ENCODE measurements around the gene IRAK1.
"Not testable (repeated sequence)": the region's sequence is repeated elsewhere in the genome, so short reads cannot be mapped to it uniquely, and the experiment has no call there.

IRAK1 gene

GRCh38 chrX:153995504-153995903, 24.2 kb downstream of the IRAK1 start:
- DNase-seq (ENCODE audit: low read depth, low spot score) = no peak

- DNase-seq (ENCODE audit: low read depth, low spot score) = not testable (repeated sequence)
These were observed 25.3 kb downstream of the IRAK1 start for GRCh38 chrX:153994398-153994797.

- DNase-seq (ENCODE audit: low read depth, low spot score) = no peak
These were observed 25.7 kb downstream of the IRAK1 start for GRCh38 chrX:153993978-153994377.

GRCh38 chrX:153993079-153993478, 26.6 kb downstream of the IRAK1 start:
- no peak for DNase-seq (ENCODE audit: low read depth, low spot score)

GRCh38 chrX:153992180-153992579, 27.5 kb downstream of the IRAK1 start:
- DNase-seq (ENCODE audit: low read depth, low spot score) = no peak

GRCh38 chrX:153991013-153991580, 28.6 kb downstream of the IRAK1 start:
- DNase-seq (ENCODE audit: low read depth, low spot score) = no peak

- no peak for DNase-seq (ENCODE audit: low read depth, low spot score)
These were observed 29.6 kb downstream of the IRAK1 start for GRCh38 chrX:153989973-153990655.

GRCh38 chrX:153988493-153988892, 31.2 kb downstream of the IRAK1 start:
- DNase-seq (ENCODE audit: low read depth, low spot score) = no peak

GRCh38 chrX:153984351-153985178, 35.1 kb downstream of the IRAK1 start:
- DNase-seq (ENCODE audit: low read depth, low spot score) = no peak

GRCh38 chrX:153983321-153983801, 36.3 kb downstream of the IRAK1 start:
- no peak for DNase-seq (ENCODE audit: low read depth, low spot score)

- no peak for DNase-seq (ENCODE audit: low read depth, low spot score)
These were observed 37.8 kb downstream of the IRAK1 start for GRCh38 chrX:153981771-153982533.

GRCh38 chrX:153981231-153981630, 38.5 kb downstream of the IRAK1 start:
- DNase-seq (ENCODE audit: low read depth, low spot score) = no peak

- not testable (repeated sequence) for DNase-seq (ENCODE audit: low read depth, low spot score)
These were observed 39.3 kb downstream of the IRAK1 start for GRCh38 chrX:153980394-153980793.

GRCh38 chrX:153974726-153975286, 44.9 kb downstream of the IRAK1 start:
- DNase-seq (ENCODE audit: low read depth, low spot score) = no peak

- no peak for DNase-seq (ENCODE audit: low read depth, low spot score)
These were observed 45.5 kb downstream of the IRAK1 start for GRCh38 chrX:153974003-153974725.

GRCh38 chrX:153973127-153974002, 46.3 kb downstream of the IRAK1 start:
- no peak for DNase-seq (ENCODE audit: low read depth, low spot score)

- DNase-seq (ENCODE audit: low read depth, low spot score) = no peak
These were observed 47.2 kb downstream of the IRAK1 start, which contains the start of gene TMEM187 for GRCh38 chrX:153972368-153973126. Gene TMEM187 (plus strand): TSS chrX:153972754. CDS start chrX:153982063, 9,309 bp downstream.

- DNase-seq (ENCODE audit: low read depth, low spot score) = no peak
These were observed 48.0 kb downstream of the IRAK1 start, which contains the start of gene HCFC1 for GRCh38 chrX:153971450-153972367. Gene HCFC1 (minus strand): TSS chrX:153971818. CDS start chrX:153970840, 978 bp downstream.
